Measurements from ENCODE around the gene TCAIM. TPM values are rescaled to one million over a fixed set of nuclear protein-coding genes. Genes with fewer than 3 reads are reported as not detected.

Gene TCAIM
- total and polyA plus RNA-seq, 9 of the 15 experiments (the other 6 are each of a cell fraction or from before 2014, with no cell fraction given): 19.7 to 53.3 (median 36.9) TPM

GRCh38 chr3:44439499-44440295 is 101.1 kb downstream of the TCAIM start (continued):
- TF ChIP-seq STAT6 (CRISPR knock-in tag; IDR thresholded peaks at IDR 0.05) (peak; percentile 52), MAFK (IDR thresholded peaks at IDR 0.05; ENCODE audit: low read length) (peak; percentile 36), TAL1 (IDR thresholded peaks at IDR 0.05) (peak; percentile 96), PHB2 (IDR thresholded peaks at IDR 0.05; ENCODE audit: low read depth) (peak; percentile 89), ZNF316 (IDR thresholded peaks at IDR 0.05) (peak; percentile 93), CBX8 (IDR thresholded peaks at IDR 0.05; ENCODE audit: borderline replicate concordance, extremely low read depth, low read depth, low read length, poor library complexity, severe bottlenecking) (no peak), POLR2G (IDR thresholded peaks at IDR 0.05; ENCODE audit: low read depth, low read length) (peak; percentile 68), E2F4 (CRISPR knock-in tag; IDR thresholded peaks at IDR 0.05; ENCODE audit: low read depth) (no peak), MCM3 (IDR thresholded peaks at IDR 0.05) (no peak), SP1 (CRISPR knock-in tag; IDR thresholded peaks at IDR 0.05) (peak; percentile 52), ZBTB1 (CRISPR knock-in tag; IDR thresholded peaks at IDR 0.05; ENCODE audit: borderline replicate concordance, low read depth) (peak; percentile 74; the same call in 1 of the 2 replicates), HMG20B (CRISPR knock-in tag; IDR thresholded peaks at IDR 0.05) (no peak), WHSC1 (IDR thresholded peaks at IDR 0.05; ENCODE audit: low read length) (no peak), BHLHE40 (IDR thresholded peaks at IDR 0.05; ENCODE audit: low read length) (peak; percentile 71), ELK1 (CRISPR knock-in tag; IDR thresholded peaks at IDR 0.05) (no peak), POLR3A (IDR thresholded peaks at IDR 0.05; ENCODE audit: borderline replicate concordance, extremely low read depth, insufficient read depth, insufficient read length) (no peak)

Data from K562 (cell line).